Breast epithelium (tissue), 4 donors: ENCODE data around the gene NXN. TPM values are rescaled to one million over a fixed set of nuclear protein-coding genes. Genes with fewer than 3 reads are reported as not detected.
A peak's percentile ranks its signal among the peaks of the same experiment; 100 is the strongest.
"Not testable (repeated sequence)": the region's sequence is repeated elsewhere in the genome, so short reads cannot be mapped to it uniquely, and the experiment has no call there.

Source experiments
- DNase-seq, 2 donors: peaks; one replicate each; pipeline ENCODE4 v3.0.0-alpha.2; 2019; ENCODE audit warnings: low spot score in 2 of 2
- H3K27ac ChIP-seq, 2 donors: fragments of 200-600 bp; sonication (generic) in 1 of 2; one replicate each; pipeline ENCODE4 v1.5.1; 2016 to 2019; ENCODE audit warnings: mild to moderate bottlenecking in 1 of 2
- H3K27me3 ChIP-seq, 2 donors: fragments of 200-600 bp; sonication (generic) in 1 of 2; one replicate each; pipeline versions ENCODE4 v1.5.1 to v1.6.0; 2017 to 2019; ENCODE audit warnings: control low read depth in 1 of 2, mild to moderate bottlenecking in 1 of 2
- H3K36me3 ChIP-seq: fragments of 200-600 bp; one replicate; pipeline ENCODE4 v1.5.1; 2019
- H3K4me1 ChIP-seq, 2 donors: fragments of 200-600 bp; sonication (generic); one replicate each; pipeline ENCODE4 v1.5.1; 2016 to 2019; ENCODE audit warnings: control low read depth in 1 of 2
- H3K4me3 ChIP-seq, 3 donors: fragments of 200-600 bp; sonication (generic); 1 replicate in 2 of 3; 2 replicates in 1 of 3; pipeline ENCODE4 v1.5.1; 2016 to 2019; ENCODE audit warnings: mild to moderate bottlenecking in 3 of 3, moderate library complexity in 2 of 3
- H3K9me3 ChIP-seq, 2 donors: fragments of 200-600 bp; sonication (generic) in 1 of 2; one replicate each; pipeline ENCODE4 v1.5.1; 2016 to 2019; ENCODE audit warnings: control low read depth in 1 of 2
- POLR2A ChIP-seq: fragments of 450-650 bp; IDR thresholded peaks from one replicate; pipeline ENCODE4 v1.6.1; 2016; ENCODE audit warnings: antibody characterized with exemption, mild to moderate bottlenecking, moderate library complexity
- POLR2AphosphoS5 ChIP-seq, 3 donors: sonication (generic); formaldehyde crosslinking; IDR thresholded peaks; one replicate each; pipeline ENCODE4 v1.6.1; 2017; ENCODE audit warnings: antibody characterized with exemption in 3 of 3
- intact Hi-C: fragments of 100-400 bp; cut with DNase I; formaldehyde crosslinking; loops from one replicate; pipeline ENCODE4 v1.15.1; 2023; ENCODE audit warnings: low total_unique reads
- total RNA-seq, 3 donors: library from RNA; depleted of rRNA; stranded (reverse); fragments of >200 nt; gene quantifications; one replicate each; pipeline ENCODE4 v1.1.0, GENCODE V29; 2016
- TF ChIP-seq, protein P1 (sequence below), 3 donors: fragments of 450-650 bp; IDR thresholded peaks; one replicate each; pipeline ENCODE4 v1.5.1; 2016 to 2017; ENCODE audit warnings: antibody characterized with exemption in 3 of 3, mild to moderate bottlenecking in 3 of 3, moderate library complexity in 3 of 3

The NXN gene
- total RNA-seq, 3 donors from 2014 or later: 9.3 to 14.3 (median 12.8) TPM

DNA sequence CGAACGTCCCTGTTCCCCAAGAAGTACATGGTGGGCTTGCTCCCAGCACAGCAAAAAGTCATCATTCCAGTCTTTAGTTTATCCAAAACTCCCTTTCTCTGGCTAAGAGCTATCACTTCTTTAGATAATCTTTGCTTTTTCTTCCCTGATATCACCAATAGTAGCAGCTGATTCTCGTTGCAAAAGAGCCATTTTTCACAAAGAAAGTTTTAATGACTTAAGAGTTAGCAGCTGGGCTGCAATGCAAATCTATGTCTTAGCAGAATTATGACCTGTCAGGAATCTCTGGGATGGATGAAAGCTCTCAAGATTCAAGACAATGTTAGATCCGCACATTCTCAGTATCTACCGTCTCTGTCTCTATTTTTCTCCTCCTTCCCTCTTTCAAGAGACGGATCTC lies 53.8 kb downstream of the NXN start:
- Histone ChIP-seq H3K4me1 (peaks cover 0 to 13% of the 10 kb centered on the region in 2 donors), H3K9me3 (no peaks in the 10 kb centered on the region), H3K27me3 (no peaks in the 10 kb centered on the region), H3K27ac (peak overlapping the region; percentile 66 to 87), H3K4me3 (no peak overlapping the region), H3K36me3 (no peaks in the 10 kb centered on the region)
- DNase-seq: no peak
- TF ChIP-seq POLR2A (no peak), POLR2AphosphoS5 (IDR thresholded peaks at IDR 0.05) (no peak)
- TF ChIP-seq, protein P1, sequence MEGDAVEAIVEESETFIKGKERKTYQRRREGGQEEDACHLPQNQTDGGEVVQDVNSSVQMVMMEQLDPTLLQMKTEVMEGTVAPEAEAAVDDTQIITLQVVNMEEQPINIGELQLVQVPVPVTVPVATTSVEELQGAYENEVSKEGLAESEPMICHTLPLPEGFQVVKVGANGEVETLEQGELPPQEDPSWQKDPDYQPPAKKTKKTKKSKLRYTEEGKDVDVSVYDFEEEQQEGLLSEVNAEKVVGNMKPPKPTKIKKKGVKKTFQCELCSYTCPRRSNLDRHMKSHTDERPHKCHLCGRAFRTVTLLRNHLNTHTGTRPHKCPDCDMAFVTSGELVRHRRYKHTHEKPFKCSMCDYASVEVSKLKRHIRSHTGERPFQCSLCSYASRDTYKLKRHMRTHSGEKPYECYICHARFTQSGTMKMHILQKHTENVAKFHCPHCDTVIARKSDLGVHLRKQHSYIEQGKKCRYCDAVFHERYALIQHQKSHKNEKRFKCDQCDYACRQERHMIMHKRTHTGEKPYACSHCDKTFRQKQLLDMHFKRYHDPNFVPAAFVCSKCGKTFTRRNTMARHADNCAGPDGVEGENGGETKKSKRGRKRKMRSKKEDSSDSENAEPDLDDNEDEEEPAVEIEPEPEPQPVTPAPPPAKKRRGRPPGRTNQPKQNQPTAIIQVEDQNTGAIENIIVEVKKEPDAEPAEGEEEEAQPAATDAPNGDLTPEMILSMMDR (IDR thresholded peaks at IDR 0.05): no peak
- intact Hi-C loops: no loop called here

DNA sequence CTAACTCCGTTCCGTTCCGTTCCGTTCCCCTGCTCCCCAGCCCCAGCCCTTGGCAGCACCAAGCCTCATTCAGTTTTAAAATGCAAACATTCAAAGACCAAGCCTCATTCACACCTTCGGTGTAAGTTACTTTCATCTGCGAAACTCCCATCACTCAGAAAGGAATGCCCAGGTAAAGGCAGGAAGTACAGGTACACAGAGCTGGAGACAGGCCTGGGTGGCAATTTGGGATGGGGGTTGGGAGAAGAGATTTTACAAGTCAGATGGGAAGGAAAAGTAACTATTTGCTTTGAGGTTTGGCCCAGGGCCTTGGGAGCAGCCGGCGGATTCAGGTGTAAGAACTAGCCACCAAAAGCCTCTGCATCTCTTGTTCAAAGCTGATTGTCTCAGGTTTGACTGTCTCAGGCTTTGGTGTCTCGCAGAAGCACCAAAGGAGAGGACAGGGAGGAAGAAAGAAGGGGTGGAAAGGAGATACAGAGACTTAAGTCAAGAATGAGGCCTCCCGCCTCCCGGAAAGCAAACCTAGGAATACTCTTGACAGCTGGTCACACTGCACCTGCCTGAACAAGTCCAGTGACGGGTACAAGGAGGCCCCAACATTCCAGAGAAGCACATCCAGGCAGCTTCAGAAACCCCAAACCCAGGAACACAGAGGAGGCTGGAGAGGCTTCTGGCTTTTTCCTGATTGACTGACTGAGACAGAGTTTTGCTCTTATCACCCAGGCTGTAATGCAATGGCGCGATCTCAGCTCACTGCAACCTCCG lies 54.7 kb downstream of the NXN start:
- H3K4me1 ChIP-seq: peaks cover 0 to 13% of the 10 kb centered on the region in 2 donors

DNA sequence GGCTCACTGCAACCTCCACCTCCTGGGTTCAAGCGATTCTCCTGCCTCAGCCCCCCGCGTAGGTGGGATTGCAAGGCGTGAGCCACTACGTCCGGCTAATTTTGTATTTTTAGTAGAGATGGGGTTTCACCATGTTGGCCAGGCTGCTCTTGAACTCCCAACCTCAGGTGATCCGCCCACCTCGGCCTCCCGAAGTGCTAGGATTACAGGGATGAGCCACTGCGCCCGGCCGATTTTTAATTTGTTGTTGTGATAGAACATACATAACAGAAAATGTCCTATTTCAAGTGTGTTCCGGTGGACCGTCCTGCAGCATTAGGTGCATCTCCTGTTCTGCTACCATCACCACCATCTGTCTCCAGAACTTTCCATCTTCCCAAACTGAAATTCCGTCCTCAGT lies 55.3 kb downstream of the NXN start:
- DNase-seq, H3K27me3 ChIP-seq, H3K4me3 ChIP-seq, H3K9me3 ChIP-seq, H3K36me3 ChIP-seq, intact Hi-C loops: not testable (repeated sequence)
- H3K4me1 ChIP-seq: peaks cover 0 to 13% of the 10 kb centered on the region in 2 donors
- peak overlapping the region; percentile 66 to 87 for H3K27ac ChIP-seq

More for the DNA sequence above, 54.7 kb downstream of the NXN start:
- Histone ChIP-seq H3K27ac (peak overlapping the region; percentile 66 to 87), H3K36me3 (no peaks in the 10 kb centered on the region), H3K27me3 (no peaks in the 10 kb centered on the region), H3K4me3 (no peak overlapping the region), H3K9me3 (no peaks in the 10 kb centered on the region)
- DNase-seq: peak in 1 of 2 donors; percentile 79
- TF ChIP-seq, protein P1 (IDR thresholded peaks at IDR 0.05): no peak
- intact Hi-C loops: no loop called here

DNA sequence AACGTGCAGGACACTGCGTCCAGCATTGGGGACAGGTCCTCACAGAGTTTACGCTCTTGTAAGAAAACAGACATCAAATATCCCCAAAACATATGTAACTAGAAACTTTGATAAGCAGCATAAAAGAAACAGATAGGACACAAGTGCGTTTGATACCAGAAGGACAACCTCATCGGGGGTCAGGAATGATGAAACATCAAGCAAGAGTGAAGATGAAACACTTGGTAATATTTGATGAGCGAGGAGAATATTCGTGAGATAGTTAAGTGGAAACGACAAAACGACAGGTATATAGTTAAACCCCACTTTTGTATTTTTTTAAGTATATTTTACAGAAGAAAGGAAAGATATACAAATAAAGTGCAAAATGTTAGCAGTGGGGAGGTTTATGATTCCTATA lies 55.9 kb downstream of the NXN start:
- H3K27me3 ChIP-seq: no peaks in the 10 kb centered on the region
- no peaks in the 10 kb centered on the region for H3K36me3 ChIP-seq
- no peaks in the 10 kb centered on the region for H3K9me3 ChIP-seq
- peaks cover 0 to 8% of the 10 kb centered on the region in 2 donors for H3K4me1 ChIP-seq
- TF ChIP-seq POLR2AphosphoS5 (IDR thresholded peaks at IDR 0.05) (no peak), POLR2A (no peak)
- TF ChIP-seq, protein P1 (IDR thresholded peaks at IDR 0.05): no peak
- DNase-seq: no peak
- intact Hi-C loops: no loop called here
- H3K27ac ChIP-seq: no peak overlapping the region
- H3K4me3 ChIP-seq: no peak overlapping the region

DNA sequence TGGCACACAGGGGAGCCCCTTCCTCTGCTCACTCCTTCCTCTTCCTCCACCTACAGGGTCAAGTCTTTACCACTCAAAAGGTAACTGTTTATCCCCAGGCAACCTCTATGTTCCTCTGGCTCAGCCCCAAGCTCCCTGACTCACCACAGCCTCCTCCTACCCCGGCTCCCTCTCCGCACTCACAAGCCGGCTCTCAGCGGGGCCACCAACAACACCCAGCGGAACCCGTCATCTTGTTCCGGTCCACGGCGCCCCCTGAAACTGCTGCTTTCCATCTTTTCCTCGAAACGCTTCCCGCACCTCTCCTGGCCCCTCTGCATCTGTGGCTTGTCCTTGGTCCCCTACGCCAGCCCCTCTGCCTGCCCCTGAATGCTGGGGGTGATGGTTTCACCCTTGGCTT lies 58.4 kb downstream of the NXN start:
- H3K36me3 ChIP-seq: no peaks in the 10 kb centered on the region
- TF ChIP-seq POLR2A: no peak
- TF ChIP-seq, protein P1 (IDR thresholded peaks at IDR 0.05): no peak
- no peaks in the 10 kb centered on the region for H3K4me1 ChIP-seq
- intact Hi-C loops: no loop called here
- no peak for DNase-seq
- H3K27ac ChIP-seq: peak overlapping the region in 1 of 2 donors; percentile 32
- no peak overlapping the region for H3K4me3 ChIP-seq
- no peaks in the 10 kb centered on the region for H3K9me3 ChIP-seq
- no peaks in the 10 kb centered on the region for H3K27me3 ChIP-seq
